HG03378 (cell line): ENCODE measurements around the gene GRID1.
"Not testable (repeated sequence)": the region's sequence is repeated elsewhere in the genome, so short reads cannot be mapped to it uniquely, and the experiment has no call there.

Experiments
- ATAC-seq: cut with Tn5 transposase; IDR thresholded peaks from one replicate; pipeline ENCODE4 v1.9.1; 2021; ENCODE audit warnings: mild to moderate bottlenecking, moderate library complexity; ENCODE audit not compliant: unreplicated experiment

Gene GRID1

GRCh38 chr10:86177537-86178155, 188.9 kb downstream of the GRID1 start:
- no peak for ATAC-seq

DNA sequence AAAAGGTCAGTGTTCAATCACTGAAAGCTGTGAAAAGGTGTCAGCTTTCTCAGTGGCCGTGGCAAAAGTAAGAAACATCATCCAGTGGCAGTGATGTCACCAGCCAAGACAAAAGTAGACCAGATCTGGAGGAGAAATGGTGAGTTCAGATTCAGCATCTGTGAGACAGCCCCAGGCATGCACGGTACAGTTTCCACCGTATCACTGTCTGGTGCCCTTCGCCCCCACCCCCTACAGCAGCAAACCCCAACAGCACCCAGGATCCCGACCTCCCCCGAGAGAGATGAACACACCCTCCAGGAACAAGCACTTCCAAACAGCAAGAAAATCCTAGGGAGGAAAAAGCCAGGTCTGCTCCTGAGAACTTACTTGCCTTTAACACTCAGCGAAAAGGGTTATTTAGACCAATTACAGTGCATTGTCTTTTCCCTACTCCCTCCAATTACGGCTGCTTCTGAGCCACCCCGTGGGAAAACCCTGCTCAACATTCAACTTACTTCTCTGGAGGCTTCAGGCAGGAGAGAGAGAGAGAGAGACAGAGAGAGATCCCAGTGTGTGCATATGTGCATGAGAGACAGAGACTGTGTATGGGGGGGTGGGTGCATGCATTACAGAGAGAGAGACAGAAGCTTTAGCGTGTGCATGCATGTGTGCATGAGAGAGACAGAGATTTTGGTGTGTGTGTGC, 189.6 kb downstream of the GRID1 start:
- ATAC-seq = no peak

DNA sequence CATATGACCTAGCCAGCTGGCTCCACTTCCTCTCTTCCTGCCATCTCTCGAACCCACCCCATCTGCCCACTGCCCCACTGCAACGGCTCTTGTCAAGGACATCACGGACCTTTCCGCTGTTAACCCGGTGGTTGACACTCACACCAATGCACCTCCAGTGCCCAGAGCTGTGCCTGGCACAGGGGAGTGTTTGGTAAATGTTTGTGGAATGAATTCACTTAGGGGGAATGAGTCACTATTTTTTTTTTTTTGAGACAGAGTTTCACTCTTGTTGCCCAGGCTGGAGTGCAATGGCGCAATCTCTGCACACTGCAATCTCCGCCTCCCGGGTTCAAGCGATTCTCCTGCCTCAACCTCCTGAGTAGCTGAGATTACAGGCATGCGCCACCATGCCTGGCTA, 191.1 kb downstream of the GRID1 start:
- ATAC-seq = not testable (repeated sequence)

- no peak for ATAC-seq
Observed at GRCh38 chr10:86172301-86172700, 194.3 kb downstream of the GRID1 start.

DNA sequence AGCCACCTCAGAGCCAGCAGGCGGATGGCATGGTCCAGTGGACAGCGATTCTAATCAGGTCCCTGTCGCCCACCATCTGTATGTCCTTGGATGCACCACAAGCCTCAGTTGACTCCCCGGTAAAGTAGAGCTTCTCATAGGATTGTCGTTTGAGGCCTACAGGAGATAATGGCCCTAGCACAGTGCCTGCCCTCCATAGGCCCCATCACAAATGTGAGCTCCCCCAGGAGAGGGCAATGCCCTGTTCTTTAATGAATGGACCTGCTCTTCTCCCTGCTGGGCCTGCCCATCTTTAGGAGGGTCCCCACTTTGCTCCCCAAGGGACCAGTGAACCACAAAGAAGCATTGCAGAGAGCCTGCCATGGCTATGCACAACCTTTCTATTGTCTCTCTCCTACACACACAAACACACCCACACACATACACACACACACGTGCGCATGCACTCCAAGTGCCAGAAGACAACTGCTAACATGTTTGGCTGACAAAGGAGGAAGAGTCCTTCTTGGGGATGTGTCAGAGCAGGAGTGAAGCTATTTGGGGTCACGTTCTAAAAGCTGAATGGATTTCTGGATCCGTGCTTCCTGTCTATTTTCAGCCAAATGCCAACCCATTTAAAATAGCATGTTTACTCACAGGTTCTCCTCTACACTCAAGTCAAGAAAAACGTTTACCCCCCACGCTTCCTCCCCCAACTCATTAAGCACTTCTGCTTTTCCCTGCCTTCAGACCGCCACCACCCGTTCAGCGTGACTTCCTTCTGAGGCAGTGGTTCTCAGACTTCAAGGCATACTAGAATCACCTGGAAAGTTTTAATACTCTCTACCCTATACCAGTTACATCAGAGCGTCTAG, 196.1 kb downstream of the GRID1 start:
- no peak for ATAC-seq

GRCh38 chr10:86169506-86170254, 196.9 kb downstream of the GRID1 start:
- ATAC-seq = no peak

DNA sequence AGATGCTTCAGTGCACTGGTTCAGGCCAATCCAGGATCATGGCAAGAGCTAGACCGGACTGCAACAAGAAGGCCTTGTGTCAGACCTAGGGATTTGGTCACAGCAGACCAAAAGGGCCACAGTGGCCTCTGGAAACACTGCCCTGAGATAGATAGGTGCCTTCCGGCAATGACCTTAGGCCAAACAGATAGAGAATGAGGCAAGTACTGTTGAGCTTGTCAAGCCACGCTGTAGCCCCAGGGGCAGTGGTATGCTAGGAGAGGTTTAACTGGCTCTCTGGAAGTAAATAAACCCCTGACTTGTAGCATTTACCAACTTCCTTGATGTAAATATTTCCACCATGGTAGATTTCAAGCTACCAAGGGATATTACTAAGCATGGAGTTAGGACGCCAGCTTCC, 197.5 kb downstream of the GRID1 start:
- ATAC-seq = no peak

DNA sequence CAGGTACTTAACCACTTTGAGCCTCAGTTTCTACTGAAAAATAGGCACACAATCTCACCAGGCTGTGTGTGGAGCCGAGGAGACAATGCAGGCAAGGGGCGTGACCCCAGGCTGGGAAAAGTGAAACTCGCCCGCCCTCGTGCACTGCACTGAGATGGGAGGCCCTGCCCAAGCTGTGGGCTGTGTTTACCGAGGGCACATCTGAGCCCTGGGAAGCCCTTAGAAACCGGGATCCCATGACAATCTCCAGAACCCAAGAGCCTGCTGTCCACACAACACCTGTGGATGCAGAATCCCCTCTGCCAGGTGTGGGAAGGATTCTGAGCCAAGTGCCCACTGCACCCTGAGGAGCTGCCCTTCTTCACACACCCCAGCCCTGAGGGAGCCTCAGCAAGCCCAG, 198.3 kb downstream of the GRID1 start:
- no peak for ATAC-seq

GRCh38 chr10:86167762-86168128, 198.8 kb downstream of the GRID1 start:
- ATAC-seq = no peak

GRCh38 chr10:86167121-86167761, 199.4 kb downstream of the GRID1 start:
- no peak for ATAC-seq

DNA sequence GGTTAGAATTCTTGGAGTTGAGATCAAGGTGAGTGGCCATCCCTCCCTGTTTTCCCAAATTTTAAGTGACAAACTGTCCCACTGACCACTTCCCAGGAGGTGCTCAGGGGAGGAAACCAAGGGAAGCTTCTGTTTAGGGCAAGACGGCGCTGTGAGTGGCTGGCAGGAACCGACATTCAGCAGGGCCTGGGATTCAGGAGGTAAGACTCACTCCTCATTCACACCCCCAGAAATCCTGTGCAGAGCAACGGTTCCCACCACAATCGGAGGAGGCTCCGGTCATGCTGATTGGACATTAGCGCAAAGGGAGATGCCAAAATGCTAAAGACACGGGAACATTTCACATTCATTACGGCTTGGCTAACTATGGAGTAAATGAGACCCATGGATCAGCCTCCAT, 200.9 kb downstream of the GRID1 start:
- ATAC-seq = no peak

- ATAC-seq = no peak
Observed at GRCh38 chr10:86164960-86165630, 201.5 kb downstream of the GRID1 start.

GRCh38 chr10:86164174-86164774, 202.3 kb downstream of the GRID1 start:
- ATAC-seq = no peak

GRCh38 chr10:86163522-86164173, 202.9 kb downstream of the GRID1 start:
- ATAC-seq = no peak

GRCh38 chr10:86162696-86163400, 203.7 kb downstream of the GRID1 start:
- ATAC-seq = no peak

GRCh38 chr10:86162036-86162435, 204.6 kb downstream of the GRID1 start:
- ATAC-seq = no peak

- ATAC-seq = no peak
Observed at GRCh38 chr10:86160890-86161585, 205.6 kb downstream of the GRID1 start.

GRCh38 chr10:86159797-86160196, 206.8 kb downstream of the GRID1 start:
- ATAC-seq = no peak
